IMR-90 (cell line): ENCODE results near the gene GNMT. TPM values are rescaled to one million over a fixed set of nuclear protein-coding genes. Genes with fewer than 3 reads are reported as not detected.
A peak's percentile ranks its signal among the peaks of the same experiment; 100 is the strongest.

ENCODE experiments used
- ATAC-seq: fragments of 200-7000 bp; cut with Tn5 transposase; 2 replicates; pipeline ENCODE4 v1.9.1; 2020; ENCODE audit warnings: low read depth, mild to moderate bottlenecking, moderate library complexity
- BruUV-seq: library from RNA; stranded (reverse); fragments of 400-500 nt; replicated peaks from 2 replicates; lab custom pipeline; 2021; lab: Mats Ljungman, UMichigan
- CTCF ChIA-PET: fragments of 300-600 bp; formaldehyde crosslinking; extraction: SDS; loops from one replicate; lab custom pipeline; 2021; ENCODE audit warnings: antibody characterized with exemption; lab: Yijun Ruan, JAX
- POLR2A ChIA-PET: fragments of 300-600 bp; sonication (Branson Sonifier 250); formaldehyde crosslinking; loops from one replicate; lab custom pipeline; 2022; ENCODE audit warnings: antibody characterized with exemption; ENCODE audit not compliant: unreplicated experiment; lab: Charles Lee
- DNase-seq: peaks from one replicate; pipeline ENCODE4 v3.0.0; 2013
- H2AFZ ChIP-seq: replicated peaks from 2 replicates; pipeline ENCODE3; 2013; ENCODE audit warnings: low read length, mild to moderate bottlenecking; ENCODE audit not compliant: poor library complexity
- H2AK5ac ChIP-seq: 2 replicates; pipeline ENCODE4 v1.6.1; 2013; ENCODE audit warnings: low read depth, low read length, inconsistent platforms
- H2AK9ac ChIP-seq: replicated peaks from 2 replicates; pipeline ENCODE3; 2013; ENCODE audit warnings: mild to moderate bottlenecking, low read depth, low read length, moderate library complexity; ENCODE audit not compliant: poor library complexity
- H2BK120ac ChIP-seq: 2 replicates; pipeline ENCODE4 v1.6.1; 2013; ENCODE audit warnings: low read depth, low read length, inconsistent platforms
- H2BK15ac ChIP-seq: 3 replicates; pipeline ENCODE4 v1.6.1; 2013; ENCODE audit warnings: low read depth, low read length, inconsistent platforms
- H2BK20ac ChIP-seq: 2 replicates; pipeline ENCODE4 v1.6.1; 2013; ENCODE audit warnings: low read depth, mild to moderate bottlenecking, inconsistent platforms, low read length, moderate library complexity
- H2BK5ac ChIP-seq: 2 replicates; pipeline ENCODE4 v1.6.1; 2013; ENCODE audit warnings: mild to moderate bottlenecking, low read depth, low read length, inconsistent platforms; ENCODE audit not compliant: poor library complexity, severe bottlenecking
- H3K14ac ChIP-seq: replicated peaks from 2 replicates; pipeline ENCODE4 v1.6.1; 2013; ENCODE audit warnings: low read depth, low read length, inconsistent platforms
- H3K18ac ChIP-seq: 2 replicates; pipeline ENCODE4 v1.6.1; 2013; ENCODE audit warnings: low read depth, low read length, control low read depth
- H3K23ac ChIP-seq: 2 replicates; pipeline ENCODE4 v1.6.1; 2013; ENCODE audit warnings: low read depth, low read length, inconsistent platforms
- H3K27ac ChIP-seq: 2 replicates; pipeline ENCODE4 v1.5.1; 2013; ENCODE audit warnings: mild to moderate bottlenecking, control low read depth, low read length; ENCODE audit not compliant: insufficient read depth
- H3K27me3 ChIP-seq: 2 replicates; pipeline ENCODE4 v1.6.1; 2013; ENCODE audit warnings: low read length; ENCODE audit not compliant: control insufficient read depth, insufficient read depth
- H3K36me3 ChIP-seq: 2 replicates; pipeline ENCODE4 v1.6.1; 2013; ENCODE audit warnings: low read length, mixed read lengths; ENCODE audit not compliant: control insufficient read depth, insufficient read depth
- H3K4ac ChIP-seq: 2 replicates; pipeline ENCODE4 v1.6.1; 2013; ENCODE audit warnings: low read depth, low read length, inconsistent platforms
- H3K4me1 ChIP-seq: 2 replicates; pipeline ENCODE4 v1.6.1; 2013; ENCODE audit warnings: low read length, mixed read lengths; ENCODE audit not compliant: control insufficient read depth, insufficient read depth
- H3K4me2 ChIP-seq: 2 replicates; pipeline ENCODE4 v1.6.1; 2013; ENCODE audit warnings: low read depth, mild to moderate bottlenecking, control low read depth, low read length, moderate library complexity
- H3K4me3 ChIP-seq: 2 replicates; pipeline ENCODE4 v1.5.1; 2013; ENCODE audit warnings: low read depth, mild to moderate bottlenecking, control low read depth, low read length, moderate library complexity; ENCODE audit not compliant: insufficient read depth
- H3K56ac ChIP-seq: 2 replicates; pipeline ENCODE4 v1.6.1; 2013; ENCODE audit warnings: low read length, inconsistent platforms; ENCODE audit not compliant: insufficient read depth; ENCODE audit errors: extremely low read depth
- H3K79me1 ChIP-seq, 2 experiments: 2 replicates each; pipeline ENCODE4 v1.6.1; 2013; ENCODE audit warnings: low read length in 2 of 2, inconsistent platforms in 1 of 2, low read depth in 1 of 2
- H3K9ac ChIP-seq: 2 replicates; pipeline ENCODE4 v1.6.1; 2013; ENCODE audit warnings: low read depth, low read length, control low read depth
- H3K9me1 ChIP-seq: 2 replicates; pipeline ENCODE4 v1.6.1; 2013; ENCODE audit warnings: low read length, inconsistent platforms; ENCODE audit not compliant: insufficient read depth
- H3K9me3 ChIP-seq: 2 replicates; pipeline ENCODE4 v1.6.1; 2013; ENCODE audit warnings: low read length; ENCODE audit not compliant: control insufficient read depth, insufficient read depth
- H4K20me1 ChIP-seq: 2 replicates; pipeline ENCODE4 v1.6.1; 2013; ENCODE audit warnings: low read length, inconsistent platforms; ENCODE audit not compliant: insufficient read depth
- H4K5ac ChIP-seq: 2 replicates; pipeline ENCODE4 v1.6.1; 2013; ENCODE audit warnings: mild to moderate bottlenecking, low read depth, low read length, control low read depth
- H4K8ac ChIP-seq, 2 experiments: 2 replicates each; pipeline ENCODE4 v1.6.1; 2013; ENCODE audit warnings: low read depth in 2 of 2, low read length in 2 of 2, control low read depth in 1 of 2, inconsistent platforms in 1 of 2
- H4K91ac ChIP-seq: 2 replicates; pipeline ENCODE4 v1.6.1; 2013; ENCODE audit warnings: low read depth, low read length, inconsistent platforms; ENCODE audit not compliant: insufficient read depth
- BHLHE40 ChIP-seq: fragments of 150-350 bp; IDR thresholded peaks from 2 replicates; pipeline ENCODE4 v1.6.1; 2016; ENCODE audit warnings: mild to moderate bottlenecking, low read depth, low read length
- CEBPB ChIP-seq: IDR thresholded peaks from 2 replicates; pipeline ENCODE4 v1.6.1; 2012; ENCODE audit warnings: low read depth, low read length, improper control_type of control experiment
- FOS ChIP-seq: fragments of 150-350 bp; IDR thresholded peaks from 2 replicates; pipeline ENCODE4 v1.6.1; 2016; ENCODE audit warnings: low read depth, low read length
- MAFK ChIP-seq: IDR thresholded peaks from 2 replicates; pipeline ENCODE4 v1.6.1; 2012; ENCODE audit warnings: low read depth, low read length, improper control_type of control experiment
- MAZ ChIP-seq: IDR thresholded peaks from 2 replicates; pipeline ENCODE4 v1.6.1; 2012; ENCODE audit warnings: low read depth, mild to moderate bottlenecking, low read length, improper control_type of control experiment, moderate library complexity, borderline replicate concordance
- NFE2L2 ChIP-seq: fragments of 150-350 bp; IDR thresholded peaks from 2 replicates; pipeline ENCODE4 v1.6.1; 2016; ENCODE audit warnings: low read depth, mild to moderate bottlenecking, low read length
- POLR2A ChIP-seq: IDR thresholded peaks from 2 replicates; pipeline ENCODE4 v1.6.1; 2012; ENCODE audit warnings: mild to moderate bottlenecking, low read depth, low read length
- RAD21 ChIP-seq: IDR thresholded peaks from 2 replicates; pipeline ENCODE4 v1.6.1; 2012; ENCODE audit warnings: low read length, improper control_type of control experiment
- RCOR1 ChIP-seq: IDR thresholded peaks from 2 replicates; pipeline ENCODE4 v1.6.1; 2012; ENCODE audit warnings: mild to moderate bottlenecking, low read length, improper control_type of control experiment; ENCODE audit not compliant: insufficient replicate concordance
- RFX5 ChIP-seq: IDR thresholded peaks from 2 replicates; pipeline ENCODE4 v1.8.0; 2012; ENCODE audit warnings: low read depth, mild to moderate bottlenecking, low read length, moderate library complexity
- SMC3 ChIP-seq: fragments of 150-350 bp; IDR thresholded peaks from 2 replicates; pipeline ENCODE4 v1.6.1; 2016; ENCODE audit warnings: low read depth, mild to moderate bottlenecking, antibody characterized with exemption, low read length, moderate library complexity
- WGBS, 2 experiments: methylation state at CpG; one replicate each; pipeline versions ENCODE4 v1.1.5 to v1.1.7; 2013; ENCODE audit warnings: missing lambda C conversion rate in 2 of 2; ENCODE audit not compliant: insufficient read length in 1 of 2; ENCODE audit errors: extremely low coverage in 2 of 2; 5-methylcytosine and 5-hydroxymethylcytosine counted together
- dilution Hi-C: fragments of 300-500 bp; cut with HindIII; formaldehyde crosslinking; loops from one replicate; pipeline ENCODE4 v1.14.3; 2018; ENCODE audit warnings: low sequenced_read_pairs; ENCODE audit not compliant: unreplicated experiment
- in situ Hi-C: fragments of 300-500 bp; cut with MboI; formaldehyde crosslinking; loops from 3 replicates; pipeline ENCODE4 v1.14.3; 2019; ENCODE audit warnings: low sequenced_read_pairs, inconsistent platforms, mixed read lengths
- intact Hi-C: fragments of 100-400 bp; cut with micrococcal nuclease; formaldehyde crosslinking; loops from 2 replicates; pipeline ENCODE4 v1.10.0; 2022
- polyA plus RNA-seq, 3 experiments: library from polyadenylated mRNA; depleted of rRNA; stranded (reverse); fragments of >200 nt; gene quantifications; 2 replicates each; pipeline ENCODE4 v1.2.3, GENCODE V29; 2012; ENCODE audit warnings: low replicate concordance in 1 of 3
- total RNA-seq: library from RNA; depleted of rRNA; stranded (reverse); fragments of >200 nt; gene quantifications from 2 replicates; pipeline ENCODE4 v1.2.3, GENCODE V29; 2012
- TF ChIP-seq, protein P1 (sequence below): conservative IDR thresholded peaks from 2 replicates; pipeline ENCODE4 v1.5.1; 2012; ENCODE audit warnings: mild to moderate bottlenecking, low read depth, low read length, improper control_type of control experiment
- TF ChIP-seq, protein P2 (sequence below): fragments of 150-350 bp; IDR thresholded peaks from 2 replicates; pipeline ENCODE4 v1.6.1; 2016; ENCODE audit warnings: low read depth, mild to moderate bottlenecking, low read length, moderate library complexity, borderline replicate concordance
- TF ChIP-seq, protein P3 (sequence below): fragments of 150-350 bp; IDR thresholded peaks from 2 replicates; pipeline ENCODE4 v1.6.1; 2017; ENCODE audit warnings: mild to moderate bottlenecking, antibody characterized with exemption, low read length, low read depth

The GNMT gene
- total and polyA plus RNA-seq, 2 of the 4 experiments (the other 2 are of a cell fraction) = 0.36 TPM; not detected in 1

DNA sequence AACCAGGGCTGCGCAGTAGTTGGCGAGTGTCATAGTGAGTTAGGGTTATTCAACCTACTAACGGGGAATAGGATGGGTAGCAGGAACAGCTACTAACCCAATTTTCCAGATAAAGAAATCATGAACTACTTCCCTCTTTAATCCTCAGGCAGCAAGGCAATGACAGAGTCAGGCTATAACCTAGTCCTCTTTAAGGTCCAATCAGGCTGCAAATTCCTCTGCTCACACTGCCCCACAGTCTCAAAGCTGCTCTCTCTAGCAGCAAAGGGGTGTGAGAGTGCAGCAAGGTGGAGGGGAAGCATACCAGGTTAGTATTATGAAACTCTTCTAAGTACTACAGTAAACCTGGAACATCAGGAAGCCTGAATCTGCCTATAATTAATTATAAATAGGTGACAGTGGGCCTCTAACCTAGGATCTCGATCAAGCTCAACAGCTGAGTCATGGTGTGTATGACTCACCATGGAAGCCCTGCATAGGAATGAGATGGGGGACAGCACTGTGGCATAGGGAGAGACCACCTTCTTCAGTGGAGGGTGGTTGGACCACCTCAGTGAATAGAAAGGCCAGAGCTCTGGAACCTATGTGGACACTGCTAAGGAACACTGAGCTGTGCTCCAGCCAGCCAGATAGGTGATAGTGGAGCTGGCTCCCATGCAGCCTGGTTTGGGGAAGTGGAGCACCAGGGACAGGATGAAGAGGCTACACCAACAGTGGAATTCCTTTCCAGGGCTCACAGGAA lies 10.5 kb downstream of the GNMT start:
- Histone ChIP-seq H3K14ac (peak overlapping the region; percentile 35; the same call in 1 of the 2 replicates), H3K4me1 (peaks cover 10% of the 10 kb centered on the region), H3K4ac (peak overlapping the region; percentile 59), H2BK5ac (no peak overlapping the region), H3K36me3 (peaks cover 31% of the 10 kb centered on the region), H3K9me3 (no peaks in the 10 kb centered on the region), H3K9ac (no peak overlapping the region), H4K20me1 (peaks cover 9% of the 10 kb centered on the region; the same call in 1 of the 2 replicates), H3K56ac (no peak overlapping the region), H3K9me1 (peaks cover 29% of the 10 kb centered on the region), H2BK120ac (peak overlapping the region; percentile 3; the same call in 1 of the 2 replicates), H2AK5ac (peak overlapping the region; percentile 44; the same call in 1 of the 2 replicates), H2AK9ac (peak overlapping the region; percentile 38), H4K91ac (0 out of 2 replicates have a peak overlapping the region, but pooled peaks have one; percentile 6), H3K4me3 (no peak overlapping the region), H3K4me2 (no peak overlapping the region; the same call in 1 of the 2 replicates), H2BK15ac (peak overlapping the region; percentile 21; the same call in 1 of the 3 replicates), H4K8ac (0 out of 4 replicates have a peak overlapping the region, but pooled peaks of 1 of the 2 experiments have one; percentile 2), H4K5ac (no peak overlapping the region), H3K27ac (peak overlapping the region; percentile 34; the same call in 1 of the 2 replicates), H2AFZ (no peak overlapping the region), H3K23ac (0 out of 2 replicates have a peak overlapping the region, but pooled peaks have one; percentile 37), H3K79me1 (peaks cover 7 to 43% of the 10 kb centered on the region in 2 experiments), H2BK20ac (no peak overlapping the region), H3K27me3 (no peaks in the 10 kb centered on the region), H3K18ac (peak overlapping the region; percentile 35; the same call in 1 of the 2 replicates)
- intact Hi-C loops = no loop called here
- no CpG with 5 or more reads among the region's 4 CpGs for WGBS, 2 experiments
- POLR2A ChIA-PET = no interaction called here
- peak; percentile 70 for ATAC-seq
- dilution Hi-C loops = no loop called here
- CTCF ChIA-PET = interaction anchor here (1.0 kb wide), 1 partner anchor 39 kb away, joined by 3 read pairs; no protein-coding TSS in a partner anchor
- BruUV-seq = no TSS peak
- DNase-seq = peak; percentile 34
- in situ Hi-C loops = no loop called here
- TF ChIP-seq BHLHE40 (no peak), RAD21 (no peak), RCOR1 (no peak), SMC3 (no peak), CEBPB (no peak), MAZ (no peak), FOS (peak; percentile 55; the same call in 1 of the 2 replicates), RFX5 (no peak), MAFK (no peak), POLR2A (no peak), NFE2L2 (peak; percentile 66)
- TF ChIP-seq, protein P1, sequence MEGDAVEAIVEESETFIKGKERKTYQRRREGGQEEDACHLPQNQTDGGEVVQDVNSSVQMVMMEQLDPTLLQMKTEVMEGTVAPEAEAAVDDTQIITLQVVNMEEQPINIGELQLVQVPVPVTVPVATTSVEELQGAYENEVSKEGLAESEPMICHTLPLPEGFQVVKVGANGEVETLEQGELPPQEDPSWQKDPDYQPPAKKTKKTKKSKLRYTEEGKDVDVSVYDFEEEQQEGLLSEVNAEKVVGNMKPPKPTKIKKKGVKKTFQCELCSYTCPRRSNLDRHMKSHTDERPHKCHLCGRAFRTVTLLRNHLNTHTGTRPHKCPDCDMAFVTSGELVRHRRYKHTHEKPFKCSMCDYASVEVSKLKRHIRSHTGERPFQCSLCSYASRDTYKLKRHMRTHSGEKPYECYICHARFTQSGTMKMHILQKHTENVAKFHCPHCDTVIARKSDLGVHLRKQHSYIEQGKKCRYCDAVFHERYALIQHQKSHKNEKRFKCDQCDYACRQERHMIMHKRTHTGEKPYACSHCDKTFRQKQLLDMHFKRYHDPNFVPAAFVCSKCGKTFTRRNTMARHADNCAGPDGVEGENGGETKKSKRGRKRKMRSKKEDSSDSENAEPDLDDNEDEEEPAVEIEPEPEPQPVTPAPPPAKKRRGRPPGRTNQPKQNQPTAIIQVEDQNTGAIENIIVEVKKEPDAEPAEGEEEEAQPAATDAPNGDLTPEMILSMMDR = no peak
- TF ChIP-seq, protein P2, sequence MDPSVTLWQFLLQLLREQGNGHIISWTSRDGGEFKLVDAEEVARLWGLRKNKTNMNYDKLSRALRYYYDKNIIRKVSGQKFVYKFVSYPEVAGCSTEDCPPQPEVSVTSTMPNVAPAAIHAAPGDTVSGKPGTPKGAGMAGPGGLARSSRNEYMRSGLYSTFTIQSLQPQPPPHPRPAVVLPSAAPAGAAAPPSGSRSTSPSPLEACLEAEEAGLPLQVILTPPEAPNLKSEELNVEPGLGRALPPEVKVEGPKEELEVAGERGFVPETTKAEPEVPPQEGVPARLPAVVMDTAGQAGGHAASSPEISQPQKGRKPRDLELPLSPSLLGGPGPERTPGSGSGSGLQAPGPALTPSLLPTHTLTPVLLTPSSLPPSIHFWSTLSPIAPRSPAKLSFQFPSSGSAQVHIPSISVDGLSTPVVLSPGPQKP = no peak
- TF ChIP-seq, protein P3, sequence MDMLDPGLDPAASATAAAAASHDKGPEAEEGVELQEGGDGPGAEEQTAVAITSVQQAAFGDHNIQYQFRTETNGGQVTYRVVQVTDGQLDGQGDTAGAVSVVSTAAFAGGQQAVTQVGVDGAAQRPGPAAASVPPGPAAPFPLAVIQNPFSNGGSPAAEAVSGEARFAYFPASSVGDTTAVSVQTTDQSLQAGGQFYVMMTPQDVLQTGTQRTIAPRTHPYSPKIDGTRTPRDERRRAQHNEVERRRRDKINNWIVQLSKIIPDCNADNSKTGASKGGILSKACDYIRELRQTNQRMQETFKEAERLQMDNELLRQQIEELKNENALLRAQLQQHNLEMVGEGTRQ = no peak
